GM19467 (cell line): ENCODE results near the gene NXPH1.

Experiments
- ATAC-seq: cut with Tn5 transposase; IDR thresholded peaks from one replicate; pipeline ENCODE4 v1.9.1; 2021; ENCODE audit warnings: mild to moderate bottlenecking, moderate library complexity; ENCODE audit not compliant: unreplicated experiment

NXPH1 gene

GRCh38 chr7:8800986-8801385, 367.6 kb downstream of the NXPH1 start:
- ATAC-seq, result no peak
